HEK293 (cell line): ENCODE measurements around the gene KCNB1.

Experiments
- CTCF ChIA-PET: fragments of 350-600 bp; formaldehyde crosslinking; extraction: SDS; loops from one replicate; lab custom pipeline; 2021; ENCODE audit warnings: antibody characterized with exemption; lab: Yijun Ruan, JAX
- POLR2A ChIA-PET: fragments of 300-600 bp; formaldehyde crosslinking; extraction: SDS; loops from one replicate; lab custom pipeline; 2020; ENCODE audit warnings: antibody characterized with exemption, inconsistent platforms; lab: Yijun Ruan, JAX
- H3K27ac ChIP-seq: fragments of 200-500 bp; sonication (Bioruptor generic); 2 replicates; pipeline ENCODE4 v1.5.1; 2014; ENCODE audit warnings: low read depth, low read length, control low read depth, inconsistent platforms; ENCODE audit errors: extremely low read depth
- H3K36me3 ChIP-seq, 2 experiments: fragments of 200-500 bp in 1 of 2; sonication (Bioruptor generic) in 1 of 2; 1 replicate in 1 of 2; 2 replicates in 1 of 2; pipeline ENCODE4 v1.5.1; 2014 to 2017; ENCODE audit warnings: inconsistent platforms in 2 of 2, low read length in 2 of 2; ENCODE audit not compliant: control insufficient read depth in 2 of 2, insufficient read depth in 1 of 2
- H3K4me1 ChIP-seq: fragments of 200-500 bp; sonication (Bioruptor generic); 2 replicates; pipeline ENCODE4 v1.5.1; 2014; ENCODE audit warnings: mild to moderate bottlenecking, low read length, inconsistent platforms; ENCODE audit not compliant: control insufficient read depth, insufficient read depth
- H3K4me3 ChIP-seq: 2 replicates; pipeline ENCODE4 v1.5.1; 2011; ENCODE audit warnings: low read depth, mild to moderate bottlenecking, control low read depth, low read length, moderate library complexity
- H3K9me3 ChIP-seq: fragments of 200-500 bp; sonication (Bioruptor generic); 2 replicates; pipeline ENCODE4 v1.5.1; 2014; ENCODE audit warnings: low read depth, low read length, inconsistent platforms; ENCODE audit not compliant: control insufficient read depth, insufficient read depth
- ELK4 ChIP-seq: IDR thresholded peaks from 2 replicates; pipeline ENCODE4 v1.6.1; 2011; ENCODE audit warnings: mild to moderate bottlenecking, low read depth, low read length, borderline replicate concordance
- IKZF3 ChIP-seq: fragments of 450-650 bp; IDR thresholded peaks from 2 replicates; pipeline ENCODE4 v1.5.0; 2018; ENCODE audit warnings: missing biosample characterization, mild to moderate bottlenecking, missing genetic modification characterization, moderate library complexity
- KLF17 ChIP-seq: fragments of 450-650 bp; formaldehyde crosslinking; IDR thresholded peaks from 2 replicates; pipeline ENCODE4 v1.5.1; 2016; ENCODE audit warnings: missing biosample characterization, missing genetic modification characterization
- TCF7L2 ChIP-seq: IDR thresholded peaks from 2 replicates; pipeline ENCODE4 v1.6.1; 2011; ENCODE audit warnings: low read depth, mild to moderate bottlenecking, inconsistent platforms, low read length, moderate library complexity, borderline replicate concordance
- YY2 ChIP-seq: fragments of 450-650 bp; formaldehyde crosslinking; IDR thresholded peaks from 2 replicates; pipeline ENCODE4 v1.5.1; 2016; ENCODE audit warnings: missing biosample characterization, missing genetic modification characterization
- ZIC2 ChIP-seq: fragments of 450-650 bp; formaldehyde crosslinking; IDR thresholded peaks from 2 replicates; pipeline ENCODE4 v1.5.1; 2016; ENCODE audit warnings: missing biosample characterization, missing genetic modification characterization
- ZNF140 ChIP-seq: fragments of 450-650 bp; formaldehyde crosslinking; IDR thresholded peaks from 2 replicates; pipeline ENCODE4 v1.5.1; 2016; ENCODE audit warnings: missing biosample characterization, missing genetic modification characterization
- ZNF175 ChIP-seq: fragments of 450-650 bp; formaldehyde crosslinking; IDR thresholded peaks from 2 replicates; pipeline ENCODE4 v1.5.1; 2016; ENCODE audit warnings: missing biosample characterization, missing genetic modification characterization
- ZNF239 ChIP-seq: fragments of 450-650 bp; formaldehyde crosslinking; IDR thresholded peaks from 2 replicates; pipeline ENCODE4 v1.5.1; 2016; ENCODE audit warnings: missing biosample characterization, missing genetic modification characterization
- ZNF416 ChIP-seq: fragments of 450-650 bp; formaldehyde crosslinking; IDR thresholded peaks from 2 replicates; pipeline ENCODE4 v1.5.1; 2016; ENCODE audit warnings: missing biosample characterization, missing genetic modification characterization
- ZNF449 ChIP-seq: fragments of 450-650 bp; formaldehyde crosslinking; IDR thresholded peaks from 2 replicates; pipeline ENCODE4 v1.5.1; 2017; ENCODE audit warnings: missing biosample characterization, mild to moderate bottlenecking, missing genetic modification characterization, moderate library complexity
- ZNF529 ChIP-seq: fragments of 450-650 bp; formaldehyde crosslinking; IDR thresholded peaks from 2 replicates; pipeline ENCODE4 v1.5.1; 2017; ENCODE audit warnings: missing genetic modification characterization, missing biosample characterization; ENCODE audit not compliant: insufficient replicate concordance
- ZNF621 ChIP-seq: fragments of 450-650 bp; formaldehyde crosslinking; IDR thresholded peaks from 2 replicates; pipeline ENCODE4 v1.5.1; 2017; ENCODE audit warnings: missing biosample characterization, missing genetic modification characterization
- ZNF626 ChIP-seq: fragments of 450-650 bp; sonication (Bioruptor Pico); formaldehyde crosslinking; IDR thresholded peaks from 2 replicates; pipeline ENCODE4 v1.5.1; 2018; ENCODE audit warnings: missing biosample characterization, missing genetic modification characterization, inconsistent platforms
- ZNF639 ChIP-seq: fragments of 450-650 bp; formaldehyde crosslinking; IDR thresholded peaks from 2 replicates; pipeline ENCODE4 v1.5.1; 2016; ENCODE audit warnings: missing biosample characterization, missing genetic modification characterization
- ZNF707 ChIP-seq: fragments of 450-650 bp; formaldehyde crosslinking; IDR thresholded peaks from 2 replicates; pipeline ENCODE4 v1.5.1; 2016; ENCODE audit warnings: missing biosample characterization, missing genetic modification characterization
- ZNF76 ChIP-seq: fragments of 450-650 bp; formaldehyde crosslinking; IDR thresholded peaks from 2 replicates; pipeline ENCODE4; 2016; ENCODE audit warnings: low read depth, missing biosample characterization, missing genetic modification characterization, borderline replicate concordance
- ZXDB ChIP-seq: fragments of 450-650 bp; formaldehyde crosslinking; IDR thresholded peaks from 2 replicates; pipeline ENCODE4 v1.5.1; 2016; ENCODE audit warnings: missing biosample characterization, missing genetic modification characterization
- TF ChIP-seq, protein P1 (sequence below): sonication (generic); formaldehyde crosslinking; IDR thresholded peaks from 2 replicates; pipeline ENCODE4 v1.8.1; 2022; ENCODE audit warnings: mild to moderate bottlenecking, moderate library complexity, missing genetic modification reagents
- TF ChIP-seq, protein P2 (sequence below): fragments of 450-650 bp; formaldehyde crosslinking; IDR thresholded peaks from 2 replicates; pipeline ENCODE4 v1.5.1; 2016; ENCODE audit warnings: missing biosample characterization, missing genetic modification characterization

Gene KCNB1

DNA sequence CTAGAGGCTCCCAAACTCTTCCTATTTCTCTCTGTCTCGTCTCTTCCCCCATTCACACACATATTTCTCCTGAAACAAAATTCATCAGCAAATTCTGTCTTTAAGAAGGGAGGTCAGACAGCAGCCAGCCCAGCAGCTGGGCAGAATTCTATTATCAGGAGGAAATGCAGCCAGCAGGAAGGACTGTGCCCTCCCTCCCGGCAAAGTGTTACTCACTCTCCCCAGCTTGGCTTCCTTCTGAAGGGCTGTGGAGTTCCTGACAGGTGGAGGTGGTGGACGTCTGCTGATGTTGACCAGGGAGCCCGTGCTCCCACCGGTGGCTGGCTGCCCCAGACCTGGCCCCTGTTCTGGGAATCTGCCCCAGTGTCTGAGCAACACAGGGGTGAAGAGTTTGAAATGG, 37.3 kb downstream of the KCNB1 start (continued):
- TF ChIP-seq ZNF626 (tag by site-specific recombination), result no peak
- TF ChIP-seq ZNF529 (tag by site-specific recombination), result no peak
- no peak for TF ChIP-seq ZNF449 (tag by site-specific recombination)
- TF ChIP-seq ZNF175, result no peak

DNA sequence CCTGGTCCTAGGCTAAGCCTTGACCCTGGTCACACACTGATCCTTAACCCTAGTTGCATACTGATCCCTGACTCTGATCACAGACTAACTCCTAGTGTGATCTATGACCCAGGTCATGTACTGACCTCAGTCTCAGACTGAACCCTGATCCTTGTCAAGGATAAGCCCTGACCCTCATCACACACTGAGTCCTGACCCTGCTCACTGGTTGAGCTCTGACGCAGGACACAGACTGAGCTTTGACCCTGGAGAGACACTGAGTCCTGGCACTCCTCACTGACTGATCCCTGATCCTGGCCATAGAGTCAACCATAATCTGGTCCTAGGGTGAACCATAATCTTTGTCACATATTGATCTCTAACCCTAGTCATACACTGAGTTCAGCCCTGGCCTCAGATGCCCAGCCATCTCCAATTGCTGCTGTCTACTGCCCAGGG, 37.9 kb downstream of the KCNB1 start:
- Histone ChIP-seq H3K4me1 (no peaks in the 10 kb centered on the region), H3K4me3 (no peak overlapping the region), H3K27ac (no peak overlapping the region), H3K9me3 (no peaks in the 10 kb centered on the region), H3K36me3 (no peaks in the 10 kb centered on the region)
- CTCF ChIA-PET, result no interaction called here
- POLR2A ChIA-PET, result no interaction called here
- no peak for TF ChIP-seq ZNF76
- TF ChIP-seq TCF7L2, result no peak
- TF ChIP-seq KLF17 (tag by site-specific recombination), result no peak
- TF ChIP-seq, protein P1, sequence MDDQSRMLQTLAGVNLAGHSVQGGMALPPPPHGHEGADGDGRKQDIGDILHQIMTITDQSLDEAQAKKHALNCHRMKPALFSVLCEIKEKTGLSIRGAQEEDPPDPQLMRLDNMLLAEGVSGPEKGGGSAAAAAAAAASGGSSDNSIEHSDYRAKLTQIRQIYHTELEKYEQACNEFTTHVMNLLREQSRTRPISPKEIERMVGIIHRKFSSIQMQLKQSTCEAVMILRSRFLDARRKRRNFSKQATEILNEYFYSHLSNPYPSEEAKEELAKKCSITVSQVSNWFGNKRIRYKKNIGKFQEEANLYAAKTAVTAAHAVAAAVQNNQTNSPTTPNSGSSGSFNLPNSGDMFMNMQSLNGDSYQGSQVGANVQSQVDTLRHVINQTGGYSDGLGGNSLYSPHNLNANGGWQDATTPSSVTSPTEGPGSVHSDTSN, result no peak
- TF ChIP-seq ZNF639 (tag by site-specific recombination), result no peak
- TF ChIP-seq ZNF416 (tag by site-specific recombination), result no peak
- no peak for TF ChIP-seq ZNF239 (tag by site-specific recombination)
- TF ChIP-seq, protein P2, sequence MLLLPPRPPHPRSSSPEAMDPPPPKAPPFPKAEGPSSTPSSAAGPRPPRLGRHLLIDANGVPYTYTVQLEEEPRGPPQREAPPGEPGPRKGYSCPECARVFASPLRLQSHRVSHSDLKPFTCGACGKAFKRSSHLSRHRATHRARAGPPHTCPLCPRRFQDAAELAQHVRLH, result no peak
- TF ChIP-seq ZXDB, result no peak
- TF ChIP-seq ZIC2 (tag by site-specific recombination), result no peak
- TF ChIP-seq YY2, result no peak
- no peak for TF ChIP-seq ELK4
- no peak for TF ChIP-seq ZNF621
- no peak for TF ChIP-seq ZNF140
- no peak for TF ChIP-seq ZNF707
- TF ChIP-seq IKZF3, result no peak
- TF ChIP-seq, all 188 proteins: peak for 0
